K562 (cell line): Measurements from ENCODE around the gene TEX52. TPM values are rescaled to one million over a fixed set of nuclear protein-coding genes. Genes with fewer than 3 reads are reported as not detected.

Experiments used
- ATAC-seq: fragments of 200-7000 bp; cut with Tn5 transposase; 3 replicates; pipeline ENCODE4 v1.9.1; 2020; ENCODE audit warnings: moderate library complexity
- BruUV-seq: library from RNA; stranded (reverse); fragments of 400-500 nt; replicated peaks from 2 replicates; lab custom pipeline; 2021; lab: Mats Ljungman, UMichigan
- CTCF ChIA-PET: fragments of 300-600 bp; formaldehyde crosslinking; extraction: SDS; loops from one replicate; lab custom pipeline; 2021; ENCODE audit warnings: low intra/inter-chr PET ratio; lab: Yijun Ruan, JAX
- POLR2A ChIA-PET: fragments of 300-600, 350-650 bp; sonication (Branson Sonifier 250); formaldehyde crosslinking; extraction: SDS; loops from one replicate; lab custom pipeline; 2021; ENCODE audit warnings: antibody characterized with exemption, inconsistent platforms; lab: Yijun Ruan, JAX
- DNase-seq, 4 experiments: peaks; one replicate each; pipeline versions ENCODE4 v3.0.0 to v3.0.0-alpha.2; 2011 to 2018; ENCODE audit warnings: low spot score in 3 of 4, mixed read lengths in 3 of 4; ENCODE audit errors: extremely low read depth in 1 of 4
- FAIRE-seq: peaks from 2 replicates; lab custom pipeline; 2011; peaks lifted over from hg19 to GRCh38; lab: Jason Lieb, UNC
- H2AFZ ChIP-seq: 2 replicates; pipeline ENCODE4 v1.6.0; 2011; ENCODE audit warnings: low read depth, low read length, control low read depth, inconsistent platforms
- H3K27ac ChIP-seq: fragments of 200-600 bp; 3 replicates; pipeline ENCODE4 v1.8.0; 2011; ENCODE audit warnings: low read depth, mild to moderate bottlenecking, control low read depth, inconsistent platforms, low read length, moderate library complexity, mixed read lengths; ENCODE audit errors: extremely low read depth
- H3K27me3 ChIP-seq, 2 experiments: fragments of 300-600 bp in 1 of 2; 2 replicates in 1 of 2; 3 replicates in 1 of 2; pipeline versions ENCODE4 v1.6.0 to v1.8.0; 2011; ENCODE audit warnings: inconsistent platforms in 2 of 2, low read length in 2 of 2, mild to moderate bottlenecking in 1 of 2, mixed read lengths in 1 of 2, moderate library complexity in 1 of 2; ENCODE audit not compliant: control insufficient read depth in 2 of 2, insufficient read depth in 2 of 2
- H3K36me3 ChIP-seq: fragments of 300-600 bp; 3 replicates; pipeline ENCODE4 v1.8.0; 2011; ENCODE audit warnings: mild to moderate bottlenecking, low read length, inconsistent platforms; ENCODE audit not compliant: control insufficient read depth, insufficient read depth
- H3K4me1 ChIP-seq, 2 experiments: fragments of 200-600 bp in 1 of 2; replicated peaks in 1 of 2; 2 replicates in 1 of 2; 3 replicates in 1 of 2; pipeline versions ENCODE4 v1.5.1 to v1.8.0; 2011; ENCODE audit warnings: inconsistent platforms in 2 of 2, low read length in 2 of 2, mild to moderate bottlenecking in 1 of 2, mixed read lengths in 1 of 2, moderate library complexity in 1 of 2; ENCODE audit not compliant: control insufficient read depth in 2 of 2, insufficient read depth in 2 of 2
- H3K4me2 ChIP-seq: 2 replicates; pipeline ENCODE4 v1.6.1; 2011; ENCODE audit warnings: low read length, control low read depth, inconsistent platforms, mixed read lengths; ENCODE audit not compliant: insufficient read depth
- H3K4me3 ChIP-seq: fragments of 200-600 bp; sonication (generic), shearing (Covaris generic); 2 replicates; pipeline ENCODE4 v1.5.1; 2016; ENCODE audit warnings: control low read depth, inconsistent platforms
- H3K79me2 ChIP-seq: fragments of 200-600 bp; 3 replicates; pipeline ENCODE4 v1.8.0; 2011; ENCODE audit warnings: low read length, inconsistent platforms; ENCODE audit not compliant: control insufficient read depth, insufficient read depth
- H3K9ac ChIP-seq, 2 experiments: 2 replicates each; pipeline versions ENCODE4 v1.6.0 to v1.6.1; 2011; ENCODE audit warnings: low read depth in 2 of 2, low read length in 2 of 2, control low read depth in 1 of 2, inconsistent platforms in 1 of 2, mild to moderate bottlenecking in 1 of 2, mixed read lengths in 1 of 2; ENCODE audit not compliant: insufficient read depth in 1 of 2
- H3K9me1 ChIP-seq: one replicate; pipeline ENCODE4 v1.6.0; 2011; ENCODE audit warnings: inconsistent platforms, mild to moderate bottlenecking, low read length, moderate library complexity; ENCODE audit not compliant: control insufficient read depth, insufficient read depth
- H3K9me3 ChIP-seq: replicated peaks from 2 replicates; pipeline ENCODE4 v1.5.1; 2011; ENCODE audit warnings: low read depth, low read length, inconsistent platforms; ENCODE audit not compliant: control insufficient read depth, insufficient read depth
- H4K20me1 ChIP-seq: replicated peaks from 2 replicates; pipeline ENCODE4 v1.6.1; 2011; ENCODE audit warnings: low read length, inconsistent platforms, mixed read lengths; ENCODE audit not compliant: control insufficient read depth, insufficient read depth
- FOXK1 ChIP-seq: sonication (generic); formaldehyde crosslinking; IDR thresholded peaks from 2 replicates; pipeline ENCODE4 v1.8.0; 2022; ENCODE audit warnings: missing genetic modification reagents, mild to moderate bottlenecking, borderline replicate concordance
- ZNF146 ChIP-seq: IDR thresholded peaks from one replicate; pipeline ENCODE4 v1.6.1; 2018; ENCODE audit warnings: missing compliant biosample characterization; ENCODE audit not compliant: unreplicated experiment
- ZNF561 ChIP-seq: fragments of 450-650 bp; formaldehyde crosslinking; conservative IDR thresholded peaks from 2 replicates; pipeline ENCODE4 v1.4.0; 2020; ENCODE audit warnings: mild to moderate bottlenecking, moderate library complexity
- WGBS: fragments of 100-300 bp; shearing (Covaris generic); methylation state at CpG from one replicate; pipeline ENCODE4 v1.1.6; 2016; ENCODE audit warnings: low coverage, mixed read lengths; ENCODE audit not compliant: insufficient coverage; ENCODE audit errors: missing lambda C conversion rate; 5-methylcytosine and 5-hydroxymethylcytosine counted together
- in situ Hi-C: fragments of 300-500 bp; cut with MboI; formaldehyde crosslinking; loops from 4 replicates; pipeline ENCODE4 v1.15.0; 2018; ENCODE audit warnings: inconsistent platforms, mixed read lengths
- intact Hi-C: fragments of 100-400 bp; cut with micrococcal nuclease; formaldehyde crosslinking; loops from 2 replicates; pipeline ENCODE4 v1.14.2; 2022
- polyA plus RNA-seq, 8 experiments: library from polyadenylated mRNA; depleted of rRNA in 4 of 8; stranded (reverse) in 5 of 8; unstranded in 3 of 8; fragments of >200 nt; fragmentation: Nextera tagmentation in 2 of 8; fragmentation: Illumina TruSeq in 1 of 8; extraction: Ambion mirVana in 2 of 8; extraction: Trizol in 1 of 8; gene quantifications; 2 replicates each; pipeline versions ENCODE4 v1.2.1 to v1.2.3, GENCODE V29; 2011 to 2014; ENCODE audit warnings: inconsistent platforms in 1 of 8, missing spikeins in 1 of 8
- total RNA-seq, 7 experiments: library from RNA; depleted of rRNA in 6 of 7; stranded (reverse); fragments of >200 nt in 6 of 7; fragmentation: Illumina TruSeq in 2 of 7; extraction: Trizol in 2 of 7; gene quantifications; 2 replicates each; pipeline versions ENCODE4 v1.2.1 to v1.2.3, GENCODE V29; 2011 to 2021; ENCODE audit warnings: low replicate concordance in 1 of 7

TEX52 gene
- total and polyA plus RNA-seq, 9 of the 15 experiments (the other 6 are each of a cell fraction or from before 2014, with no cell fraction given) = not detected

GRCh38 chr12:2819810-2820209 lies 37.0 kb downstream of the TEX52 start:
- Histone ChIP-seq H3K9me3 (no peaks in the 10 kb centered on the region), H3K79me2 (no peaks in the 10 kb centered on the region; the same call in 2 of the 3 replicates), H3K27ac (no peak overlapping the region), H3K9ac (no peak overlapping the region), H3K9me1 (no peaks in the 10 kb centered on the region), H3K4me1 (no peaks in the 10 kb centered on the region), H3K4me3 (no peak overlapping the region), H3K36me3 (peaks cover 64% of the 10 kb centered on the region; the same call in 2 of the 3 replicates), H2AFZ (no peak overlapping the region), H3K27me3 (no peaks in the 10 kb centered on the region), H4K20me1 (no peaks in the 10 kb centered on the region)
- BruUV-seq = no TSS peak
- in situ Hi-C loops = no loop called here
- FAIRE-seq = no peak
- ATAC-seq = no peak
- WGBS = 84% methylated on average over 12 of the region's 15 CpGs
- DNase-seq = no peak
- ChIA-PET CTCF (no interaction called here), POLR2A (interaction anchor here (0.5 kb wide), 1 partner anchor 14 kb away, joined by 4 read pairs; no protein-coding TSS in a partner anchor)
- TF ChIP-seq ZNF561 = no peak
- TF ChIP-seq ZNF146 (CRISPR knock-in tag) = no peak
- no peak for TF ChIP-seq FOXK1 (CRISPR knock-in tag)
- TF ChIP-seq, all 486 proteins: peak for 0
- no peak overlapping the region for H3K4me2 ChIP-seq
- intact Hi-C loops = no loop called here
